ENCODE data around the gene HSF5. TPM values are rescaled to one million over a fixed set of nuclear protein-coding genes. Genes with fewer than 3 reads are reported as not detected.

HSF5 gene
- total RNA-seq, 1 experiment from 2014 or later: not detected

GRCh38 chr17:58373003-58373402, 115.2 kb downstream of the HSF5 start:
- Histone ChIP-seq H2BK120ac (ENCODE audit: low read depth, low read length, poor library complexity, severe bottlenecking) (no peak overlapping the region), H3T11ph (ENCODE audit: low read length) (no peak overlapping the region), H3K4ac (ENCODE audit: low read depth, low read length) (no peak overlapping the region), H4K8ac (replicated peaks; ENCODE audit: insufficient read length, low read depth, low read length) (no peak overlapping the region), H3K9ac (ENCODE audit: extremely low read depth, insufficient read length, low read length) (no peak overlapping the region), H3K4me2 (ENCODE audit: insufficient read depth, insufficient read length, low read length) (no peak overlapping the region), H3K79me1 (ENCODE audit: insufficient read depth, low read depth, low read length, poor library complexity, severe bottlenecking) (no peaks in the 10 kb centered on the region), H4K5ac (ENCODE audit: insufficient read length, low read depth, low read length) (no peak overlapping the region), H2AFZ (ENCODE audit: low read length) (no peak overlapping the region), H3K23me2 (ENCODE audit: insufficient read length, low read depth, low read length, poor library complexity, severe bottlenecking) (no peaks in the 10 kb centered on the region), H2BK15ac (ENCODE audit: low read depth, low read length) (no peak overlapping the region), H3K23ac (ENCODE audit: insufficient read length, low read depth, low read length) (no peak overlapping the region), H3K79me2 (ENCODE audit: insufficient read depth, low read length) (no peaks in the 10 kb centered on the region), H4K91ac (ENCODE audit: insufficient read length, low read depth, low read length) (no peak overlapping the region), H3K56ac (ENCODE audit: insufficient read length, low read depth, low read length) (no peak overlapping the region), H3K18ac (ENCODE audit: insufficient read length, low read depth, low read length) (no peak overlapping the region), H2BK5ac (ENCODE audit: insufficient read length, low read length) (no peak overlapping the region), H2BK20ac (ENCODE audit: low read depth, low read length, poor library complexity, severe bottlenecking) (no peak overlapping the region), H3K4me1 (ENCODE audit: insufficient read depth, low read length) (peaks cover 9% of the 10 kb centered on the region; the same call in 1 of the 2 replicates), H3K27ac (ENCODE audit: insufficient read length, low read depth, low read length) (no peak overlapping the region), H3K27me3 (ENCODE audit: insufficient read depth, low read length) (no peaks in the 10 kb centered on the region), H4K20me1 (ENCODE audit: control insufficient read depth, insufficient read depth, insufficient read length) (no peaks in the 10 kb centered on the region), H2AK5ac (ENCODE audit: insufficient read length, low read length) (no peak overlapping the region), H2BK12ac (ENCODE audit: insufficient read length, low read depth, low read length) (no peak overlapping the region), H3K14ac (ENCODE audit: insufficient read depth, low read length) (no peak overlapping the region), H3K9me3 (ENCODE audit: control insufficient read depth, low read depth, low read length) (no peaks in the 10 kb centered on the region)
- Mint-ChIP-seq H3K36me3 (ENCODE audit: insufficient read depth in 1 of 3, low read depth in 3 of 3) (no peaks in the 10 kb centered on the region), H3K9me3 (no peaks in the 10 kb centered on the region), H3K27ac (no peak overlapping the region), H3K4me1 (peaks cover 27 to 29% of the 10 kb centered on the region in 2 experiments), H3K27me3 (ENCODE audit: low read depth) (no peaks in the 10 kb centered on the region; the same call in 1 of the 2 replicates), H3K4me3 (no peak overlapping the region)
- no peak for DNase-seq
- TF ChIP-seq CTCF (conservative IDR thresholded peaks at IDR 0.05): no peak
- no CpG with 5 or more reads among the region's 5 CpGs for WGBS (ENCODE audit: extremely low coverage, insufficient read length, low lambda C conversion rate)

All from H9 (cell line).